A673 (cell line): ENCODE results near the gene SNRPB. TPM values are rescaled to one million over a fixed set of nuclear protein-coding genes. Genes with fewer than 3 reads are reported as not detected.

Source experiments
- BruUV-seq: library from RNA; stranded (reverse); fragments of 400-500 nt; replicated peaks from 2 replicates; lab custom pipeline; 2021; lab: Mats Ljungman, UMichigan
- CTCF ChIA-PET: fragments of 300-600 bp; sonication (Branson Sonifier 250); formaldehyde crosslinking; loops from one replicate; lab custom pipeline; 2022; ENCODE audit warnings: antibody characterized with exemption; lab: Charles Lee
- POLR2A ChIA-PET: fragments of 300-600 bp; sonication (Branson Sonifier 250); formaldehyde crosslinking; loops from one replicate; lab custom pipeline; 2022; ENCODE audit warnings: antibody characterized with exemption; ENCODE audit not compliant: low non-redundant PET; lab: Charles Lee
- DNase-seq: peaks from one replicate; pipeline ENCODE4 v3.0.0-alpha.2; 2015; ENCODE audit warnings: low spot score
- H3K27ac ChIP-seq: fragments of 200-600 bp; sonication (generic); 2 replicates; pipeline ENCODE4 v1.5.1; 2016; ENCODE audit warnings: mixed run types, low read depth, mild to moderate bottlenecking, mixed read lengths, antibody characterized with exemption, low read length; ENCODE audit not compliant: poor library complexity, severe bottlenecking
- H3K27me3 ChIP-seq: fragments of 200-600 bp; sonication (generic); replicated peaks from 2 replicates; pipeline ENCODE4 v1.6.1; 2017; ENCODE audit warnings: mixed run types, low read depth, mild to moderate bottlenecking, mixed read lengths, antibody characterized with exemption, low read length; ENCODE audit not compliant: insufficient read depth, poor library complexity
- H3K36me3 ChIP-seq: fragments of 200-600 bp; sonication (generic); 2 replicates; pipeline ENCODE4 v1.6.1; 2016; ENCODE audit warnings: mixed run types, mild to moderate bottlenecking, mixed read lengths, antibody characterized with exemption, low read length; ENCODE audit not compliant: insufficient read depth, poor library complexity, severe bottlenecking
- H3K4me1 ChIP-seq: fragments of 200-600 bp; sonication (generic); 2 replicates; pipeline ENCODE4 v1.6.1; 2017; ENCODE audit warnings: mixed run types, mild to moderate bottlenecking, mixed read lengths, antibody characterized with exemption, low read length; ENCODE audit not compliant: insufficient read depth, poor library complexity, severe bottlenecking
- H3K4me3 ChIP-seq: fragments of 200-600 bp; sonication (generic); 2 replicates; pipeline ENCODE4 v1.5.1; 2016; ENCODE audit warnings: low read depth, mixed run types, mild to moderate bottlenecking, mixed read lengths, low read length; ENCODE audit not compliant: poor library complexity, severe bottlenecking
- H3K9me3 ChIP-seq: fragments of 200-600 bp; sonication (generic); 2 replicates; pipeline ENCODE4 v1.6.1; 2016; ENCODE audit warnings: mixed run types, low read depth, mild to moderate bottlenecking, mixed read lengths, antibody characterized with exemption, low read length; ENCODE audit not compliant: poor library complexity, severe bottlenecking
- EZH2 ChIP-seq: fragments of 200-600 bp; sonication (generic); IDR thresholded peaks from 2 replicates; pipeline ENCODE4 v1.6.1; 2017; ENCODE audit warnings: borderline replicate concordance, low read depth, mild to moderate bottlenecking, mixed read lengths, antibody characterized with exemption, low read length; ENCODE audit not compliant: poor library complexity, severe bottlenecking
- intact Hi-C: fragments of 100-400 bp; cut with micrococcal nuclease; formaldehyde crosslinking; loops from one replicate; pipeline ENCODE4 v1.10.0; 2022; ENCODE audit not compliant: unreplicated experiment
- total RNA-seq: library from RNA; stranded (reverse); gene quantifications from 2 replicates; pipeline ENCODE4 v1.2.3, GENCODE V29; 2021
- TF ChIP-seq, protein P1 (sequence below): fragments of 300-800, 200-600 bp; sonication (generic); conservative IDR thresholded peaks from 2 replicates; pipeline ENCODE4 v1.5.1; 2017; ENCODE audit warnings: low read depth, mild to moderate bottlenecking, antibody characterized with exemption, low read length, moderate library complexity, mixed read lengths

The SNRPB gene
- total RNA-seq, 1 experiment from 2014 or later: 522 TPM

GRCh38 chr20:2460752-2461424, 9.7 kb downstream of the SNRPB start:
- ChIA-PET POLR2A (interaction anchor here (0.6 kb wide), 1 partner anchor 344 kb away, joined by 3 read pairs; no protein-coding TSS in a partner anchor), CTCF (interaction anchor here (0.9 kb wide), 2 partner anchors 9 to 61 kb away, joined by 3 to 4 read pairs; no protein-coding TSS in a partner anchor)
- H3K9me3 ChIP-seq: no peaks in the 10 kb centered on the region
- intact Hi-C loops: no loop called here
- no peaks in the 10 kb centered on the region for H3K27me3 ChIP-seq
- peaks cover 67% of the 10 kb centered on the region for H3K36me3 ChIP-seq
- H3K27ac ChIP-seq: no peak overlapping the region
- BruUV-seq: no TSS peak
- TF ChIP-seq EZH2: no peak
- peaks cover 12% of the 10 kb centered on the region for H3K4me1 ChIP-seq
- no peak overlapping the region for H3K4me3 ChIP-seq
- DNase-seq: no peak

DNA sequence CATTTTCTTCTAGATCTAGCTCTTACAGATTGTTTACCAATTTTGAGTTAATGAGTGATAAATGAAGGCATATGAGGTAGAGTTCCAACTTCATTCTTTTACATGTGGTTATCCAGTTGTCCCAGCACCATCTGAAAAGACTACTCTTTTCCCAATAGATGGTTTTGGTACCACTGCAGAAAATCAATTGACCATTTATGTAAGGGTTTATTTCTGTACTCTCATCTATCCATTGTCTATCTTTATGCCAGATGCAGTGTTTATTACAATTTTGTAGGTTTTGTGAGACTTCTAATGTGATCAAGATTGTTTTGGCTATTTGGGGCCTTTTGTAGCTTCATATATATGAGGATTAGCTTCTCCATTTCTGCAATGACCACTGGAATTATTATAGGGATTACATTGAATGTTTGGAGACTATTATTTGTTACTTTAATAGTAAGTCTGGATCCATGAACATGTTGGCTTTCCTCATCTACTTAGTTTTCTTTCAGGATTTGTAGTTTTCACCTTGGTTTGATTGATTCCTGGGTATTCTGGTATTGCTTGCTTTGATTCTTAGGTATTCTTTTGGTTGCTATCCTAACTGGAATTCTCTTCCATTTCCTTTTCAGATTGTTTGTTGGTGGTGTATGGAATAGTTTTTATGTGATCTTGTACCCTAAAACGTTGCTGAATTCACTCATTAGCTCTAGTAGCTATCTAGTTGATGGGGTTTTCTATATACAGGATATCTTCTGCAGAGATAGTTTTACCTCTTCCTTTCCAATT, 10.4 kb downstream of the SNRPB start:
- no peaks in the 10 kb centered on the region for H3K27me3 ChIP-seq
- H3K4me1 ChIP-seq: peaks cover 12% of the 10 kb centered on the region
- no peak overlapping the region for H3K4me3 ChIP-seq
- ChIA-PET CTCF (no interaction called here), POLR2A (interaction anchor here (0.6 kb wide), 1 partner anchor 344 kb away, joined by 3 read pairs; no protein-coding TSS in a partner anchor)
- BruUV-seq: no TSS peak
- no peak for DNase-seq
- intact Hi-C loops: loop anchor here (10.0 kb wide), 1 partner anchor 495 kb away; no protein-coding TSS in a partner anchor
- no peak overlapping the region for H3K27ac ChIP-seq
- H3K9me3 ChIP-seq: no peaks in the 10 kb centered on the region
- TF ChIP-seq, protein P1, sequence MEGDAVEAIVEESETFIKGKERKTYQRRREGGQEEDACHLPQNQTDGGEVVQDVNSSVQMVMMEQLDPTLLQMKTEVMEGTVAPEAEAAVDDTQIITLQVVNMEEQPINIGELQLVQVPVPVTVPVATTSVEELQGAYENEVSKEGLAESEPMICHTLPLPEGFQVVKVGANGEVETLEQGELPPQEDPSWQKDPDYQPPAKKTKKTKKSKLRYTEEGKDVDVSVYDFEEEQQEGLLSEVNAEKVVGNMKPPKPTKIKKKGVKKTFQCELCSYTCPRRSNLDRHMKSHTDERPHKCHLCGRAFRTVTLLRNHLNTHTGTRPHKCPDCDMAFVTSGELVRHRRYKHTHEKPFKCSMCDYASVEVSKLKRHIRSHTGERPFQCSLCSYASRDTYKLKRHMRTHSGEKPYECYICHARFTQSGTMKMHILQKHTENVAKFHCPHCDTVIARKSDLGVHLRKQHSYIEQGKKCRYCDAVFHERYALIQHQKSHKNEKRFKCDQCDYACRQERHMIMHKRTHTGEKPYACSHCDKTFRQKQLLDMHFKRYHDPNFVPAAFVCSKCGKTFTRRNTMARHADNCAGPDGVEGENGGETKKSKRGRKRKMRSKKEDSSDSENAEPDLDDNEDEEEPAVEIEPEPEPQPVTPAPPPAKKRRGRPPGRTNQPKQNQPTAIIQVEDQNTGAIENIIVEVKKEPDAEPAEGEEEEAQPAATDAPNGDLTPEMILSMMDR: no peak
- no peak for TF ChIP-seq EZH2
- peaks cover 60% of the 10 kb centered on the region for H3K36me3 ChIP-seq

- Histone ChIP-seq H3K4me3 (no peak overlapping the region), H3K27me3 (no peaks in the 10 kb centered on the region), H3K4me1 (peaks cover 12% of the 10 kb centered on the region), H3K27ac (no peak overlapping the region), H3K9me3 (no peaks in the 10 kb centered on the region), H3K36me3 (peaks cover 49% of the 10 kb centered on the region)
- CTCF ChIA-PET: no interaction called here
- TF ChIP-seq EZH2: no peak
- TF ChIP-seq, protein P1: no peak
- POLR2A ChIA-PET: no interaction called here
- no TSS peak for BruUV-seq
- no peak for DNase-seq
- intact Hi-C loops: loop anchor here (10.0 kb wide), 1 partner anchor 494 kb away; no protein-coding TSS in a partner anchor
Observed at GRCh38 chr20:2458919-2459499, 11.6 kb downstream of the SNRPB start.
